GM12878 (cell line): Measurements from ENCODE around the gene CEP120. TPM values are rescaled to one million over a fixed set of nuclear protein-coding genes. Genes with fewer than 3 reads are reported as not detected.

Experiments
- ATAC-seq: fragments of 200-7000 bp; cut with Tn5 transposase; 3 replicates; pipeline ENCODE4 v1.9.1; 2020; ENCODE audit warnings: mild to moderate bottlenecking, moderate library complexity
- BruUV-seq: library from RNA; stranded (reverse); fragments of 400-500 nt; replicated peaks from 2 replicates; lab custom pipeline; 2021; lab: Mats Ljungman, UMichigan
- CTCF ChIA-PET: fragments of 300-600 bp; sonication (Branson Sonifier 250); formaldehyde crosslinking; extraction: SDS; loops from one replicate; lab custom pipeline; 2021; ENCODE audit warnings: inconsistent platforms; lab: Yijun Ruan, JAX
- POLR2A ChIA-PET: fragments of 350-600 bp; formaldehyde crosslinking; extraction: SDS; loops from one replicate; lab custom pipeline; 2021; ENCODE audit warnings: inconsistent platforms; lab: Charles Lee
- RAD21 ChIA-PET: fragments of 300-600 bp; sonication (Branson Sonifier 250); formaldehyde crosslinking; loops from one replicate; lab custom pipeline; 2023; ENCODE audit warnings: antibody characterized with exemption; ENCODE audit not compliant: unreplicated experiment; lab: Charles Lee
- SMC1A ChIA-PET: fragments of 300-600 bp; sonication (Branson Sonifier 250); formaldehyde crosslinking; loops from one replicate; lab custom pipeline; 2023; ENCODE audit not compliant: unreplicated experiment, uncharacterized antibody; lab: Charles Lee
- DNase-seq: peaks from one replicate; pipeline ENCODE4 v3.0.0-alpha.2; 2011; ENCODE audit warnings: low read depth, low spot score
- FAIRE-seq: peaks from 3 replicates; lab custom pipeline; 2011; peaks lifted over from hg19 to GRCh38; lab: Jason Lieb, UNC
- H2AFZ ChIP-seq: 2 replicates; pipeline ENCODE4 v1.6.0; 2011; ENCODE audit warnings: low read depth, low read length, control low read depth; ENCODE audit not compliant: control insufficient read depth
- H3K27ac ChIP-seq: 2 replicates; pipeline ENCODE4 v1.5.1; 2011; ENCODE audit warnings: control low read depth; ENCODE audit not compliant: control insufficient read depth, insufficient read depth
- H3K27me3 ChIP-seq, 2 experiments: replicated peaks in 1 of 2; 2 replicates each; pipeline versions ENCODE4 v1.6.0 to v1.6.1; 2011; ENCODE audit warnings: low read length in 1 of 2; ENCODE audit not compliant: control insufficient read depth in 2 of 2, insufficient read depth in 2 of 2
- H3K36me3 ChIP-seq, 2 experiments: 2 replicates each; pipeline ENCODE4 v1.5.1; 2011; ENCODE audit warnings: low read length in 1 of 2; ENCODE audit not compliant: control insufficient read depth in 2 of 2, insufficient read depth in 2 of 2
- H3K4me1 ChIP-seq: 2 replicates; pipeline ENCODE4 v1.6.1; 2011; ENCODE audit warnings: mild to moderate bottlenecking, low read length, moderate library complexity, mixed read lengths; ENCODE audit not compliant: control insufficient read depth, insufficient read depth
- H3K4me2 ChIP-seq: 2 replicates; pipeline ENCODE4 v1.6.0; 2011; ENCODE audit warnings: control low read depth; ENCODE audit not compliant: control insufficient read depth, insufficient read depth
- H3K4me3 ChIP-seq: fragments of 200-600 bp; sonication (generic); 2 replicates; pipeline ENCODE4 v1.5.1; 2016
- H3K79me2 ChIP-seq: 2 replicates; pipeline ENCODE4 v1.6.0; 2011; ENCODE audit warnings: low read length; ENCODE audit not compliant: control insufficient read depth, insufficient read depth
- H3K9ac ChIP-seq: 2 replicates; pipeline ENCODE4 v1.8.0; 2011; ENCODE audit warnings: low read length, control low read depth, mixed read lengths; ENCODE audit not compliant: control insufficient read depth, insufficient read depth
- H3K9me3 ChIP-seq: replicated peaks from 3 replicates; pipeline ENCODE4 v1.5.1; 2011; ENCODE audit warnings: mild to moderate bottlenecking, low read length; ENCODE audit not compliant: control insufficient read depth, insufficient read depth
- H4K20me1 ChIP-seq: 2 replicates; pipeline ENCODE4 v1.6.0; 2011; ENCODE audit not compliant: control insufficient read depth, insufficient read depth
- IKZF1 ChIP-seq: fragments of 450-650 bp; conservative IDR thresholded peaks from 2 replicates; pipeline ENCODE4 v1.6.1; 2017; ENCODE audit warnings: antibody characterized with exemption, mild to moderate bottlenecking
- TCF12 ChIP-seq: IDR thresholded peaks from 2 replicates; pipeline ENCODE4 v1.6.1; 2011; ENCODE audit warnings: low read depth, mild to moderate bottlenecking, low read length
- ZNF622 ChIP-seq: fragments of 450-650 bp; IDR thresholded peaks from 2 replicates; pipeline ENCODE4 v1.6.1; 2017; ENCODE audit warnings: mild to moderate bottlenecking, inconsistent platforms
- ZSCAN29 ChIP-seq: fragments of 450-650 bp; IDR thresholded peaks from 2 replicates; pipeline ENCODE4 v1.6.1; 2017; ENCODE audit warnings: mild to moderate bottlenecking, moderate library complexity
- WGBS: methylation state at CpG from one replicate; pipeline ENCODE4 v1.1.6; 2016; ENCODE audit warnings: low lambda C conversion rate; ENCODE audit not compliant: insufficient replicate concordance, insufficient coverage; ENCODE audit errors: missing lambda C conversion rate; 5-methylcytosine and 5-hydroxymethylcytosine counted together
- in situ Hi-C: fragments of 300-500 bp; cut with MboI; formaldehyde crosslinking; loops from 9 replicates; pipeline ENCODE4 v1.14.3; 2018; ENCODE audit warnings: mixed read lengths
- intact Hi-C: fragments of 100-400 bp; cut with micrococcal nuclease; formaldehyde crosslinking; loops from one replicate; pipeline ENCODE4 v1.14.2; 2022; ENCODE audit not compliant: unreplicated experiment
- polyA plus RNA-seq, 11 experiments: library from polyadenylated mRNA; depleted of rRNA in 4 of 11; unstranded in 6 of 11; stranded (reverse) in 5 of 11; fragments of >200 nt; fragmentation: Nextera tagmentation in 4 of 11; fragmentation: Illumina TruSeq in 1 of 11; extraction: Ambion mirVana in 4 of 11; extraction: Trizol in 1 of 11; gene quantifications; 1 replicate in 1 of 11; 2 replicates in 10 of 11; pipeline versions ENCODE4 v1.2.1 to v1.2.3, GENCODE V29; 2011 to 2016; ENCODE audit warnings: inconsistent platforms in 2 of 11, missing spikeins in 2 of 11, low read depth in 1 of 11
- total RNA-seq, 4 experiments: library from RNA; depleted of rRNA in 3 of 4; stranded (reverse); fragments of >200 nt in 3 of 4; fragmentation: Illumina TruSeq in 1 of 4; extraction: Trizol in 1 of 4; gene quantifications; 2 replicates each; pipeline versions ENCODE4 v1.2.1 to v1.2.3, GENCODE V29; 2013 to 2021
- TF ChIP-seq, protein P1 (sequence below): fragments of 450-650 bp; IDR thresholded peaks from 2 replicates; pipeline ENCODE4 v1.6.1; 2018; ENCODE audit warnings: mild to moderate bottlenecking, low read depth, moderate library complexity; ENCODE audit not compliant: partially characterized antibody
- TF ChIP-seq, protein P2 (sequence below): fragments of 450-650 bp; IDR thresholded peaks from 2 replicates; pipeline ENCODE4 v1.6.1; 2017; ENCODE audit warnings: antibody characterized with exemption, mild to moderate bottlenecking, moderate library complexity

The CEP120 gene
- total and polyA plus RNA-seq, 10 of the 15 experiments (the other 5 are each of a cell fraction or from before 2014, with no cell fraction given), result 4.1 to 23.0 (median 13.1) TPM

DNA sequence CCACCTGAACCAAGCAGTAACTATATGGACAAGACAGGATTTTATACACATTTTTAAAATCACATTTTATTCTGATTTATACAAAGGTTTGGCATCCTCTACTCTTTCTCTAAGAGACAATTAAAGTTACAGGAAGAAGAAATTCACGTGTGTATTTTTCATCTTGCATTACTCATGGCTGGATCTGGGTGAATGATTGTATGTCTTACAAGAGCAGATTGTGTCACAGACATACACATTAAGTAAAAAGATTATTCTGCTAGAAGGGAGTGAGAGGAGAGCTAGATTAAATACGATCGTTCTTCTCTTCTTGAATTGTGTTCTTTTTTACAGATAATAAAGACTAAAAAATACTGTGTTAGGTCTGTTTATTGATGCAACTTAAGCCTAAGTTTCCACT is 20.8 kb upstream of the CEP120 start:
- Histone ChIP-seq H3K4me2 (no peak overlapping the region), H3K9ac (no peak overlapping the region), H3K36me3 (no peaks in the 10 kb centered on the region), H3K27me3 (no peaks in the 10 kb centered on the region), H3K4me3 (no peak overlapping the region), H3K27ac (no peak overlapping the region), H3K79me2 (no peaks in the 10 kb centered on the region), H2AFZ (no peak overlapping the region), H3K9me3 (no peaks in the 10 kb centered on the region), H4K20me1 (no peaks in the 10 kb centered on the region), H3K4me1 (peaks cover 21% of the 10 kb centered on the region)
- WGBS, result 89% methylated on average over 3 of the region's 3 CpGs
- intact Hi-C loops, result no loop called here
- TF ChIP-seq, protein P1, sequence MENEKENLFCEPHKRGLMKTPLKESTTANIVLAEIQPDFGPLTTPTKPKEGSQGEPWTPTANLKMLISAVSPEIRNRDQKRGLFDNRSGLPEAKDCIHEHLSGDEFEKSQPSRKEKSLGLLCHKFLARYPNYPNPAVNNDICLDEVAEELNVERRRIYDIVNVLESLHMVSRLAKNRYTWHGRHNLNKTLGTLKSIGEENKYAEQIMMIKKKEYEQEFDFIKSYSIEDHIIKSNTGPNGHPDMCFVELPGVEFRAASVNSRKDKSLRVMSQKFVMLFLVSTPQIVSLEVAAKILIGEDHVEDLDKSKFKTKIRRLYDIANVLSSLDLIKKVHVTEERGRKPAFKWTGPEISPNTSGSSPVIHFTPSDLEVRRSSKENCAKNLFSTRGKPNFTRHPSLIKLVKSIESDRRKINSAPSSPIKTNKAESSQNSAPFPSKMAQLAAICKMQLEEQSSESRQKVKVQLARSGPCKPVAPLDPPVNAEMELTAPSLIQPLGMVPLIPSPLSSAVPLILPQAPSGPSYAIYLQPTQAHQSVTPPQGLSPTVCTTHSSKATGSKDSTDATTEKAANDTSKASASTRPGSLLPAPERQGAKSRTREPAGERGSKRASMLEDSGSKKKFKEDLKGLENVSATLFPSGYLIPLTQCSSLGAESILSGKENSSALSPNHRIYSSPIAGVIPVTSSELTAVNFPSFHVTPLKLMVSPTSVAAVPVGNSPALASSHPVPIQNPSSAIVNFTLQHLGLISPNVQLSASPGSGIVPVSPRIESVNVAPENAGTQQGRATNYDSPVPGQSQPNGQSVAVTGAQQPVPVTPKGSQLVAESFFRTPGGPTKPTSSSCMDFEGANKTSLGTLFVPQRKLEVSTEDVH, result no peak
- TF ChIP-seq TCF12 (no peak), IKZF1 (no peak), ZNF622 (no peak), ZSCAN29 (no peak)
- TF ChIP-seq, protein P2, sequence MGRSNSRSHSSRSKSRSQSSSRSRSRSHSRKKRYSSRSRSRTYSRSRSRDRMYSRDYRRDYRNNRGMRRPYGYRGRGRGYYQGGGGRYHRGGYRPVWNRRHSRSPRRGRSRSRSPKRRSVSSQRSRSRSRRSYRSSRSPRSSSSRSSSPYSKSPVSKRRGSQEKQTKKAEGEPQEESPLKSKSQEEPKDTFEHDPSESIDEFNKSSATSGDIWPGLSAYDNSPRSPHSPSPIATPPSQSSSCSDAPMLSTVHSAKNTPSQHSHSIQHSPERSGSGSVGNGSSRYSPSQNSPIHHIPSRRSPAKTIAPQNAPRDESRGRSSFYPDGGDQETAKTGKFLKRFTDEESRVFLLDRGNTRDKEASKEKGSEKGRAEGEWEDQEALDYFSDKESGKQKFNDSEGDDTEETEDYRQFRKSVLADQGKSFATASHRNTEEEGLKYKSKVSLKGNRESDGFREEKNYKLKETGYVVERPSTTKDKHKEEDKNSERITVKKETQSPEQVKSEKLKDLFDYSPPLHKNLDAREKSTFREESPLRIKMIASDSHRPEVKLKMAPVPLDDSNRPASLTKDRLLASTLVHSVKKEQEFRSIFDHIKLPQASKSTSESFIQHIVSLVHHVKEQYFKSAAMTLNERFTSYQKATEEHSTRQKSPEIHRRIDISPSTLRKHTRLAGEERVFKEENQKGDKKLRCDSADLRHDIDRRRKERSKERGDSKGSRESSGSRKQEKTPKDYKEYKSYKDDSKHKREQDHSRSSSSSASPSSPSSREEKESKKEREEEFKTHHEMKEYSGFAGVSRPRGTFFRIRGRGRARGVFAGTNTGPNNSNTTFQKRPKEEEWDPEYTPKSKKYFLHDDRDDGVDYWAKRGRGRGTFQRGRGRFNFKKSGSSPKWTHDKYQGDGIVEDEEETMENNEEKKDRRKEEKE, result no peak
- in situ Hi-C loops, result loop anchor here (10.0 kb wide), 1 partner anchor 71 kb away; the partner anchor contains the start of gene CSNK1G3
- FAIRE-seq, result no peak
- CTCF ChIA-PET, result interaction anchor here (2.7 kb wide), 1 partner anchor 21 kb away, joined by 11 read pairs; the partner anchor contains the start of gene CEP120
- DNase-seq, result no peak
- SMC1A ChIA-PET, result interaction anchor here (1.7 kb wide), 1 partner anchor 20 kb away, joined by 5 read pairs; the partner anchor contains the start of gene CEP120
- no TSS peak for BruUV-seq
- POLR2A ChIA-PET, result no interaction called here
- RAD21 ChIA-PET, result no interaction called here
- no peak for ATAC-seq
